Stimulated activated CD4-positive, alpha-beta T cell treated with anti-CD3 and anti-CD28 coated beads, Interleukin-2, amount 100 ng/mL, for 48 hours (primary cell): ENCODE measurements around the gene PPT2.
"Not testable (repeated sequence)": the region's sequence is repeated elsewhere in the genome, so short reads cannot be mapped to it uniquely, and the experiment has no call there.

Experiments used
- DNase-seq, 2 donors: peaks; one replicate each; pipeline ENCODE4 v3.0.0-alpha.2; 2020

The PPT2 gene

GRCh38 chr6:32177788-32178546 is 24.0 kb downstream of the PPT2 start, which contains the start of gene RNF5:
Gene RNF5, plus strand, starts transcription at chr6:32178405. Its CDS starts 107 bp downstream, at chr6:32178512.
- DNase-seq: peak; percentile 79 to 86

- DNase-seq: no peak
Measured at GRCh38 chr6:32178547-32179440, 24.9 kb downstream of the PPT2 start.

- no peak for DNase-seq
Measured at GRCh38 chr6:32179766-32180405, 25.9 kb downstream of the PPT2 start.

- DNase-seq: no peak
Measured at GRCh38 chr6:32181148-32181702, 27.3 kb downstream of the PPT2 start.

GRCh38 chr6:32181915-32182529 is 28.1 kb downstream of the PPT2 start:
- DNase-seq: no peak

GRCh38 chr6:32182555-32182981 is 28.6 kb downstream of the PPT2 start:
- no peak for DNase-seq

GRCh38 chr6:32183030-32183429 is 29.1 kb downstream of the PPT2 start:
- no peak for DNase-seq

- no peak for DNase-seq
Measured at GRCh38 chr6:32183483-32184083, 29.6 kb downstream of the PPT2 start.

- no peak for DNase-seq
Measured at GRCh38 chr6:32184084-32184640, 30.2 kb downstream of the PPT2 start, which contains the start of gene AGER. Gene AGER, minus strand, starts transcription at chr6:32184253. Its CDS starts 31 bp downstream, at chr6:32184222.

GRCh38 chr6:32185681-32186131 is 31.8 kb downstream of the PPT2 start:
- peak in 1 of 2 donors; percentile 36 for DNase-seq

GRCh38 chr6:32186151-32186840 is 32.4 kb downstream of the PPT2 start:
- not testable (repeated sequence) for DNase-seq

- no peak for DNase-seq
Measured at GRCh38 chr6:32187009-32187709, 33.2 kb downstream of the PPT2 start.

- not testable (repeated sequence) for DNase-seq
Measured at GRCh38 chr6:32187725-32188380, 33.9 kb downstream of the PPT2 start.

GRCh38 chr6:32188381-32189068 is 34.6 kb downstream of the PPT2 start:
- DNase-seq: no peak

- DNase-seq: no peak
Measured at GRCh38 chr6:32189069-32189741, 35.3 kb downstream of the PPT2 start.

- no peak for DNase-seq
Measured at GRCh38 chr6:32189742-32190053, 35.8 kb downstream of the PPT2 start.

- peak; percentile 65 to 67 for DNase-seq
Measured at GRCh38 chr6:32190054-32190851, 36.3 kb downstream of the PPT2 start, which contains the start of gene PBX2. Gene PBX2, minus strand, starts transcription at chr6:32190202. Its CDS starts 287 bp downstream, at chr6:32189915.
